HG03045 (cell line): ENCODE results near the gene NKX2-3.

ENCODE experiments used
- ATAC-seq: cut with Tn5 transposase; IDR thresholded peaks from one replicate; pipeline ENCODE4 v1.9.1; 2021; ENCODE audit warnings: mild to moderate bottlenecking, moderate library complexity; ENCODE audit not compliant: unreplicated experiment

Gene NKX2-3

GRCh38 chr10:99525897-99526296, 6.8 kb upstream of the NKX2-3 start:
- no peak for ATAC-seq

DNA sequence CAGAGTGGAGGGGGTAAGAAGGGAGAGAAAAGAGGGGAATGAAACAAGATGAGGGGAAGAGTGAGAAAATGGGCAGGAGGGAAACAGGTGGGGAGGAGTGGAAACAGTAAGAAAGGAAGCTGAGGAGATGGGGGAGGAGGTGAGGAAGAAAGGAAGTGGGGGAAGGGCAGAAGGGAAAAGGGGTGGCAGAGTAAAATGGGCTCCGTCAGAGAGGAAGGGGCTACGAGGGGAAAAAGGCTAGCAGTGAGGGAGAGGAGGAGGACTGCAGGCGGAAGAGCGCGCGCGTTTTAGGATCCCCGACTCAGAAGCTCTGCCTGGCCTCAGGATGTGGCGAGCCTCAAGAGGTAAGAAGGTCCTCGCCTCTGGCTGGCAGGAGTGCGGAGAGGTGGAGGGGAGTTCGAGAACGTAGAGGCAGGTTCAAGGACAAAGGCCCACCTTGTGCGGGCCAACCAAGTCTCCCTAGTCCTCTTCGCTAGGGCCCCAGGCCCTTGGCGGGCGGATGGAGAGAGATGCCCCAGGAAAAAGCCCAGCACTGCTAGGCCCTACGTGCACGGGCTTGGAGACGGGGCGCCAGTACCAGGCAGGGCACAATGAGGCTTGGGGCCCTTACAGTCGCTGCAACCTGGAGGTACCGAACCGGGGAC, 5.8 kb upstream of the NKX2-3 start:
- ATAC-seq = no peak

- no peak for ATAC-seq
Measured at GRCh38 chr10:99527526-99528493, 4.9 kb upstream of the NKX2-3 start.

DNA sequence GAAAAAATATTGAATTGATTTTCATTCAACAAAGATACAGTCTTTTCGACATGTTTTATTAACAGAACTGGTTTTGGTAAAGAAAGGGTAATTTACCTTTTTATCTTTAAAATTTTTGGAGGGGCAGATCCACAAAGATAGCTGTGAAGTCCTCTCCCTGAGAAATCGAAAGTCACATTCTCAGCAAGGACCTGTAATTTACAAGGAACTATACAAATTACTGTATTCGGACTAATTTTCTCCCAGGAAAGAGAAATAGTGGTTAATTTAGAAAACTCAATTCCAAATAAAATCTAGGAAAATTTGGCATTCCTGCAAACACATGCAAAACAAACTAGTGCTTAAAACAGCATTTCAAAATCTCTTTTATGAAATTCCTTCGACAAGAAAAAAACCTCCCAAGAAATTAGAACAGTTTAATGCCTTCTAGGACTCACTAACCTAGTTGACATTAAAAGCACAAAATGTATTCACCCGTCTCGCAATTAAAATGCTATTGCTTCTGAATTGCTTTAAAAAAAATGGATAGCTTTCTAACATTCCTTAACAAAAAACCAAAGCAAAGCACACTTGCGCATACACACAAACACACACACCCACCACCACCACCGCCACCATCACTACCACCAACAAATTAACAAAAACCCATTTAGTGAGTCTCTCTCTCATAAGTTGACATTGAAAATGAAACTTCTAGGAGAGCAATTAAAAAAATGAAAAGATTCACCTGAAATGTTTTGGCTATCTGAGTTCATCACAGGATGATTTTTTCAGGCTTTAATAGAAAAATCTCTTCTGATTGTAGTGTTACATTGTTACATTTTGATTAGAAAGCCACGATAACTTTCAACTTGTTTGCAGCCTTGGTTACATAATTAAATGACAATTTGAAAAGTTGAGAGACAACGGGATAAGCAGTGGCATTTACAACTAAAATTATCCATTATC, 4.0 kb upstream of the NKX2-3 start:
- no peak for ATAC-seq

GRCh38 chr10:99529591-99530107, 3.1 kb upstream of the NKX2-3 start:
- no peak for ATAC-seq

DNA sequence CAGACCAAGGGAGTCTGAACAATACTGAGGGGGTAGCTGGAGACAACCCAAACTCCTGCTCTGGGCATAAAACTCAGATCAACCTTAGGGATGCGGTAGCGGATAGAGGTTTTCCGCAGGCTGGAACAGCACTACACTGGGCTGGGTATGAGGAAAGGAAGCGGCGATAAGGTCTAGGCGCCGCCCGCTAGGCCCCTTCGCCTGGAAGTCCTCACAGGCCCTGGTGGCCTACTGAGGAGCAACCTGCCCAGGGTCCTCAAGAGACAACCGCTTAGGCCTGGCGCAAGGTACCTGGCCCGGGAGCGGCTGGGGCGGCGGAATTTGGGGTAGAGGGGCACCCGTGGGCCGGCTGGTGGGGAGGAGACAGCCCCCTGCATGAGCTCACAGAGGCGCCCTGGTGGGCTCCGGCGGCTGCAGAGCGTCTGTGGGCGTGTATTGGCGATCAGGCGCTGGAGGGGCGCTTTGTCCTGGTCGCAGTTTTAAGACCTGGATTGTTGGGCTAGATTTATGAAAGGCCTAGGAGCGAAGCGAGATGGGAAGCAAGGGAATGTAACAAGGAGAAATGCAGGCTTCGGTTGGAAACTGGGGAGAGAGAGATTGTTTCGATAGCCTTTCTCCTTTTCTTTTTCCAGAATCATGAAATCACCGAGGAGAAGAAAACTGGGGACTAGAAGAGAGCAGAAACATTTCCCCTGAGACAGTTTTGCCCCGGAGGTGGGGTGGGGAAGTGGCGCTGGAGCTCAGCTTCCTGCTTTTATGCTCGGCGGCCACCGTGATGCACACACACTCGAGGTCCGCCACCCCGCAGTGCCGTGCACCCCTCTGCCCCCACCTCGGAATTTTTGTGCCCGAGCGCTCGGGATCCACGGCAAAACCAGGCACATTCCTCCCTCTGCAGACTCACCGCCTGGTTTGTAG, 2.4 kb upstream of the NKX2-3 start:
- no peak for ATAC-seq

DNA sequence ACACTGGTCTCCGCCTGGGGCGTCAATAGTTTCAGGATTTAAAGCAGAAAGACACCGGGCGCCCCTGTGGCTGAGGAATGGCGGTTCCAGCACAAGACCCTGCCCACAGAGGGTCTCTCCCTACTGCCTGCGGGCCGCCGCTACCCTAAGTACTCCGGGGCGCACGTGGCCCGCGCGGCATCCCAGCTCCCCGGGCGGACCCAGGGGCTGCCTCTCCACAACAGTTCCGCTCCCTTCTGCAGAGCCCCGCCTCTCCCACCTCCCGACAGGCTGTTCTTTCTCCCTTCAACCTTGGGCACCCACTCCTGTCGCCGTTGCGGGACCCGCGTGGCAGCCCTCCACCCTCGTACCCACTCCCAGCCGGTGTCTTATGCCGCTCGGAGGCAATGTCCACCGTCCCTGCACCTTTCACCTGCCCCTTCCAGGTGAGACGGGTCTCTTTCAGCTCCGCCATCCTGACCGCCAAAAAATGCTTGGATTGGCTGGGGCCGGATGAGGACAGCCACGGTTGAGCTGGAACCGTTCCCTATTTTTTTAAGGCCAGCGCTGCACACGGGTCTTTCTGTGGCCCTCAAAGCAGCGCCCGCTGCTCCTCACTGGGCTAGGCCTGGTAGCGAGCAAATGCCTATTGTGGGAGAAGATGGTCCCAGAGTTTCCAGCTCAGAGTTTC, 1.6 kb upstream of the NKX2-3 start:
- ATAC-seq = no peak

DNA sequence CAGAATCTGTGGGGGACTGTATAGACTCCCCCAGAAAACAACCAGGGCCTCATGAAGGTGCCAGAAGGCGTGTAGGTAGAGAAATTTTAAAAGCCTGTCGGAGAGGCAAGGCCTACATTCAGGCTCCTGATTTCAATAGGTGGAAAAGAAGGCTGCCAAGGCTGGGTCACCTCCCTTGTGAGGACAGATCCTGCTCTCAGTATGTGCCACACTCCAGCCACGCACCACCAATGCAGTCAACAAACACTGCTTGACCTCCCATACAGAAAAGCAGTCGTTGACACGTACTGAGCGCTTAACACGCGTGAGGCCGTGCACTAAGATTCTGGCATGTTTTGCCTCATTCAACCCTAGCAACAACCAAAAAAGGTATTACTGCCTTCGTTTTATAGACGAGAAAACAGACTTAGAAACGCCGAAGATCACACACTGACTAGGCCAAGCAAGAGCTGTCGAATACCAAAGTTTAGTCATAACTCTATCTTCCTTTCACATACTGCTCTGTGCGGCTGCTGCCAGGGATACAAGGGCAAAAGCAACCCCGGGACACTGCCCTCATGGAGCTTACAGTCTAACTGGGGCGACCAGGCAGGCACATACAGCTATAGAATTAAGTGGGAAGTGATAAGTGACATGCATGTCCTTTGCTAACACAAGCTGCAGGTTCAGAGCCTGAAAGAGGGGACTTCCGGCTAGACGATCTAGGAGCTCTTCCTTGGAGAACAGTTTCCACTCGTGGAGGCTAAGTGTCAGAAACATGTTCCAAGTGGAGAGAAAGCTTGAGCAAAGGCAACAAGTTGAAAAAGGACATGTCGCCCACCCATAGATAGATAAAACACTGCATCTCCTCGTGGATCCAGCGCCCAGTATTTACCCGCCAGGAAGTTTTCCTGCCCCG, 797 bp upstream of the NKX2-3 start:
- ATAC-seq = no peak

DNA sequence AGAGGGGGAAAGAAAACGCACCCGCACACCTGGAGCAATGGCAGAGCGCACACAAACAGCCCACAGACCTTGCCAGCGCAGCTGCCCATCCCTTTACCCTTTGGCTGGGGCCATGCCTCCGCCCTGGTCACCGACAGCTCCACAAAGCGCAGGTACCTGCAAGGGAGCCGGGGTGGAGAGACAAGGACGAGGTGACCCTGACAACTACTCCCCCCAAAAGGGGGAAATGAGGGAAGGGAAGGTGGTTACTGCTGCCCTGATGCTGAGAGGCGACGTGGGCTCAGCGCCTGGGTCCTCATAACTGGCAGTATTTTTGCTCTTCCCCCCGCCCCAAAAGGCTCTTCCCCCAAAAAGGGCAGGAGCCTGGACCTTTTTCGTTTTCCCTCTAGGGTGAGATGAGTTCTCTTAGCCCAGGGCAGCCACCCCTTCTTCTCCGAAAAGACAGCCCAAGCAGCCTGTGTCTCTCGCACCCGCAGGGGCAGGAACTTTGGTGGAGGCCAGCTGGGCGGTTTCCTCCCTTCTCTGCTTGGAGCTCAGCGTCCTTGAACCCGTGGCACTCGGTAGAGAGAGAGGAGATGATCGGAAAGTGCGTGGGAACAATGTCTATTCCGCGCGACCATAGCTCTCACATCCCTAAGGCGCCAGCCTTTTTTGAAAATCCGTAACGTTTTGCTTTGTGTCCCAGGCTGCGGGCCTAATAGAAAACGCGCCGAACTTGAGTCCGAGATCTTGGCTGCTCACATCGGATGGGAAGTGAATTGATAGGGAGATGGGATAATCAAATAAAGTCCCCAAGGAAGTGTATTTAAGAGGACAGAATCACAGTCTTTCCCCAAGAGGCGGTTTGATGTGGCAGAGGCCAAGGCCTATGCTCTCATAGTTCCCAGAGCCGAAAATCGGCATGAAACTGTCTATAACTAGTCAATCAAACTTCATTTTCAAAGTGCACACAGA, 1.0 kb downstream of the NKX2-3 start:
- no peak for ATAC-seq

DNA sequence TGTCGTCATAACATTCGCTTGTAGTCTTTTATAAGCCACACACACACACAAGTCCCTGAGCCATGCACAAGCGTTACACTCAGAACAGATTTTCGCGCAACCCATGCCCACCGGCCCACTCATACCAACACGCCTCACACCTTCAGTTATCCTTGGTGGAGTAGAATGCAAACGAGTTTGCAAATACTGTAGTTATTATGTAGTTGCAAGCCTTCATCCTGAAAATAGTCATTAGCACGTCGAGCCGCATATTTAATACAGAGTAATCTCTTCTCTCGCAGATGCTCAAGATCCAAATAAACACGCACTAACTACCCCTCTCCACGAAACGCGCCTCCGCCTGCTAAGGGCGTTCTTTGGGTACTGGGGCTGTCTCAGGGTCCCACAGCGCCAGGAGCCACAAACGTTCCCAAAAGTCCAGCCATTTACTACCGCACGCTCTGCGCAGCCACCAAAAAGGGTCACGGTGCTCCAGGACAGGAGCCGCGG, 1.8 kb downstream of the NKX2-3 start:
- ATAC-seq = no peak

GRCh38 chr10:99534939-99535763, 2.4 kb downstream of the NKX2-3 start:
- no peak for ATAC-seq

- ATAC-seq = no peak
Measured at GRCh38 chr10:99535764-99536337, 3.1 kb downstream of the NKX2-3 start.

- ATAC-seq = no peak
Measured at GRCh38 chr10:99536338-99537085, 3.8 kb downstream of the NKX2-3 start.

DNA sequence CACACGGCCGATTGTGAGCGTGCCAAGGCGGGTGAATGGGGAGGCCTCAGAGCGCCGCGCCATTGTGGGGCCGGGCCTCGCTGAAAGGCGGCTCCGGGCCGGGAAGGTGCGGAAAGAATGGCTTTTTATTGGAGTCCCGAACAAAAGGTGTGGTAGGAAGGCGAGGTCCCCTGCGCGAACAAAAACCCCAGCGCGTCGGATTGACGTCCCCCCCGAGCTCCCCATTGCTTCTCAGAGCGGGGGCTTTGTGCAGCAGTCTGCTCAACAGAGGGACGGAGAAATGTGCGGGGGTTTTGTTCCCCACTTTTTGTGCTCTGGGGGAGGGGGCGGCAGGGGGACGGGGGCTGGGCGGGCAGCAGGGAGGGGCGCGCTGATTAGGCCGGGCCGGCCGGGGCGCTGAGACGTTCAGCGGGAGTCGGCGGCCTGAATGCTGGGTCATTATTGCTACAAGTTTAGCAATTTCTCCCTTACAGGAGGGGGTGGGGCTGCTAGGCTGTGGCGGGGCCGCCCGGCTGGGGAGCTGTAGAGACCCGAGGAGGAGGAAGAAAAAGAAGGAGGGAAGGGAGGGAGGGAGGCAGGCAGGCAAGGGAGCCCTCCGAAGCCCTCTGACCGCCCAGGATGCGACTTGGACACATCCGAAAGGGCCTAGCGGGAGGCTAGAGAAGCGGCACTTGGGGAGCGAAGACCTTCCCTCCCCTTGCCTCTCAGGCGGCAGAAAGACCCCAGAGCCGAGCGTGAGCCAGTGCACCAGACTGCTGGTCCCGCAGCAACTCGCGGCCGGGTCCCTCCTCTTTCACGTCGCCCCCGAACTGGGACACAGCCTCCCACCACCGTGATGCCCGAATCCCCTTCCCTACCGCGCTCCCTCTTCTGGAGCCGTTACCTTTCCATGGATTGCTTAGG, 4.6 kb downstream of the NKX2-3 start:
- no peak for ATAC-seq
